HCT116 (cell line): Measurements from ENCODE around the gene ITGB1. TPM values are rescaled to one million over a fixed set of nuclear protein-coding genes. Genes with fewer than 3 reads are reported as not detected.
A peak's percentile ranks its signal among the peaks of the same experiment; 100 is the strongest.

Experiments used
- ATAC-seq: fragments of 200-7000 bp; cut with Tn5 transposase; 2 replicates; pipeline ENCODE4 v1.9.1; 2020; ENCODE audit warnings: mild to moderate bottlenecking, moderate library complexity
- BruUV-seq: library from RNA; stranded (reverse); fragments of 400-500 nt; replicated peaks from 2 replicates; lab custom pipeline; 2021; lab: Mats Ljungman, UMichigan
- CTCF ChIA-PET: fragments of 300-600 bp; sonication (Branson Sonifier 250); formaldehyde crosslinking; loops from one replicate; lab custom pipeline; 2021; ENCODE audit warnings: antibody characterized with exemption; lab: Charles Lee
- POLR2A ChIA-PET: fragments of 300-600, 350-600 bp; sonication (Branson Sonifier 250); formaldehyde crosslinking; loops from one replicate; lab custom pipeline; 2021; ENCODE audit warnings: antibody characterized with exemption; lab: Charles Lee
- RAD21 ChIA-PET, 2 experiments: fragments of 300-600 bp; sonication (Branson Sonifier 250); formaldehyde crosslinking; loops; one replicate each; lab custom pipeline; 2023; ENCODE audit warnings: low total read pairs in 2 of 2; ENCODE audit not compliant: uncharacterized antibody in 2 of 2, unreplicated experiment in 2 of 2, low non-redundant PET in 1 of 2; lab: Charles Lee
- DNase-seq: peaks from one replicate; pipeline ENCODE4 v3.0.0-alpha.2; 2010; ENCODE audit warnings: low read depth, low spot score
- H2AFZ ChIP-seq: fragments of 200-600 bp; shearing (Covaris generic), sonication (generic); 2 replicates; pipeline ENCODE4 v1.6.1; 2017; ENCODE audit warnings: low read depth, mixed run types, mixed read lengths, antibody characterized with exemption, low read length; ENCODE audit not compliant: poor library complexity, severe bottlenecking
- H3K27ac ChIP-seq: 2 replicates; pipeline ENCODE4 v1.5.1; 2012; ENCODE audit warnings: low read depth, low read length
- H3K27me3 ChIP-seq: fragments of 200-600 bp; sonication (generic); 2 replicates; pipeline ENCODE4 v1.6.1; 2016; ENCODE audit warnings: mixed run types, low read length, mixed read lengths; ENCODE audit not compliant: insufficient read depth
- H3K36me3 ChIP-seq, 2 experiments: fragments of 200-500 bp in 1 of 2; fragments of 200-600 bp in 1 of 2; sonication (Bioruptor generic) in 1 of 2; sonication (generic) in 1 of 2; 2 replicates each; pipeline versions ENCODE4 v1.5.1 to v1.6.1; 2014 to 2016; ENCODE audit warnings: low read length in 2 of 2, inconsistent platforms in 1 of 2, mixed read lengths in 1 of 2, mixed run types in 1 of 2; ENCODE audit not compliant: insufficient read depth in 2 of 2, control insufficient read depth in 1 of 2
- H3K4me1 ChIP-seq, 2 experiments: fragments of 200-600 bp in 1 of 2; sonication (generic) in 1 of 2; 2 replicates each; pipeline versions ENCODE4 v1.5.1 to v1.6.1; 2012 to 2017; ENCODE audit warnings: low read length in 2 of 2, inconsistent platforms in 1 of 2, mild to moderate bottlenecking in 1 of 2, mixed read lengths in 1 of 2, mixed run types in 1 of 2, moderate library complexity in 1 of 2; ENCODE audit not compliant: insufficient read depth in 2 of 2, control insufficient read depth in 1 of 2
- H3K4me2 ChIP-seq: fragments of 200-600 bp; sonication (generic); 2 replicates; pipeline ENCODE4 v1.6.1; 2017; ENCODE audit warnings: mixed run types, low read length, mixed read lengths
- H3K4me3 ChIP-seq, 2 experiments: fragments of 200-600 bp in 1 of 2; sonication (generic) in 1 of 2; replicated peaks in 1 of 2; 2 replicates each; pipeline ENCODE4 v1.5.1; 2011 to 2016; ENCODE audit warnings: low read length in 2 of 2, control low read depth in 1 of 2, low read depth in 1 of 2, mild to moderate bottlenecking in 1 of 2, mixed read lengths in 1 of 2, mixed run types in 1 of 2
- H3K79me2 ChIP-seq: fragments of 200-600 bp; sonication (generic); 2 replicates; pipeline ENCODE4 v1.6.1; 2017; ENCODE audit warnings: mild to moderate bottlenecking, mixed run types, low read length, moderate library complexity, mixed read lengths; ENCODE audit not compliant: insufficient read depth
- H3K9ac ChIP-seq: fragments of 200-600 bp; sonication (generic); 2 replicates; pipeline ENCODE4 v1.6.1; 2016; ENCODE audit warnings: low read length, mixed read lengths
- H3K9me2 ChIP-seq: fragments of 200-600 bp; sonication (generic), shearing (Covaris generic); 2 replicates; pipeline ENCODE4 v1.6.1; 2017; ENCODE audit warnings: mixed run types, mild to moderate bottlenecking, moderate library complexity; ENCODE audit not compliant: insufficient read depth
- H3K9me3 ChIP-seq, 2 experiments: fragments of 200-500 bp in 1 of 2; fragments of 200-600 bp in 1 of 2; sonication (Bioruptor generic) in 1 of 2; sonication (generic) in 1 of 2; 2 replicates each; pipeline ENCODE4 v1.6.1; 2014 to 2017; ENCODE audit warnings: low read length in 2 of 2, mixed read lengths in 2 of 2, inconsistent platforms in 1 of 2, low read depth in 1 of 2, mild to moderate bottlenecking in 1 of 2, mixed run types in 1 of 2, moderate library complexity in 1 of 2; ENCODE audit not compliant: control insufficient read depth in 1 of 2, insufficient read depth in 1 of 2
- H4K20me1 ChIP-seq: fragments of 200-600 bp; sonication (generic), shearing (Covaris generic); 2 replicates; pipeline ENCODE4 v1.6.1; 2017; ENCODE audit warnings: mixed run types, mild to moderate bottlenecking, moderate library complexity; ENCODE audit not compliant: insufficient read depth
- CBX3 ChIP-seq: IDR thresholded peaks from 2 replicates; pipeline ENCODE4 v1.6.1; 2012; ENCODE audit warnings: low read depth
- CEBPB ChIP-seq: IDR thresholded peaks from 2 replicates; pipeline ENCODE4 v1.6.1; 2012; ENCODE audit warnings: low read depth
- EGR1 ChIP-seq: IDR thresholded peaks from 2 replicates; pipeline ENCODE4 v1.6.1; 2012; ENCODE audit warnings: low read depth
- EZH2 ChIP-seq: fragments of 200-600 bp; sonication (generic); IDR thresholded peaks from 2 replicates; pipeline ENCODE4 v1.6.1; 2017; ENCODE audit warnings: antibody characterized with exemption, mixed run types
- FOSL1 ChIP-seq: IDR thresholded peaks from 2 replicates; pipeline ENCODE4 v1.6.1; 2012; ENCODE audit warnings: low read depth
- JUND ChIP-seq: IDR thresholded peaks from 2 replicates; pipeline ENCODE4 v1.6.1; 2012
- SP1 ChIP-seq: IDR thresholded peaks from 2 replicates; pipeline ENCODE4 v1.6.1; 2012; ENCODE audit warnings: low read depth
- ZFX ChIP-seq: fragments of 450-650 bp; IDR thresholded peaks from 2 replicates; pipeline ENCODE4 v1.6.1; 2017
- intact Hi-C: fragments of 100-400 bp; cut with micrococcal nuclease; formaldehyde crosslinking; loops from 2 replicates; pipeline ENCODE4 v1.10.0; 2022
- total RNA-seq: library from RNA; stranded (reverse); gene quantifications from one replicate; pipeline ENCODE4 v1.2.1, GENCODE V29; 2021; ENCODE audit not compliant: unreplicated experiment
- TF ChIP-seq, protein P1 (sequence below): IDR thresholded peaks from 2 replicates; pipeline ENCODE4 v1.6.1; 2012
- TF ChIP-seq, protein P2 (sequence below): IDR thresholded peaks from 2 replicates; pipeline ENCODE4 v1.6.1; 2011; ENCODE audit warnings: mild to moderate bottlenecking, low read length, moderate library complexity; ENCODE audit not compliant: insufficient replicate concordance; ENCODE audit errors: extremely low read depth

ITGB1 gene
- total RNA-seq, 1 experiment from 2014 or later, result 366 TPM

GRCh38 chr10:32985775-32986350 is 27.8 kb upstream of the ITGB1 start:
- no peak for ATAC-seq
- intact Hi-C loops, result no loop called here
- ChIA-PET RAD21 (no interaction called here), POLR2A (interaction anchor here (0.9 to 1.0 kb wide), 2 partner anchors 19 to 33 kb away, joined by 3 read pairs; no protein-coding TSS in a partner anchor), CTCF (interaction anchor here (1.1 to 1.3 kb wide), 2 partner anchors 23 to 130 kb away, joined by 3 read pairs; no protein-coding TSS in a partner anchor)
- Histone ChIP-seq H3K9me3 (no peaks in the 10 kb centered on the region), H3K79me2 (no peaks in the 10 kb centered on the region), H3K4me1 (peaks cover 55 to 63% of the 10 kb centered on the region in 2 experiments), H4K20me1 (no peaks in the 10 kb centered on the region), H3K9me2 (no peaks in the 10 kb centered on the region), H3K27ac (peak overlapping the region; percentile 36), H3K4me2 (peak overlapping the region; percentile 63), H3K4me3 (peak overlapping the region in 1 of 2 experiments; percentile 29; a peak in 2 of 4 replicates), H2AFZ (peak overlapping the region; percentile 13), H3K9ac (peak overlapping the region; percentile 38), H3K27me3 (no peaks in the 10 kb centered on the region), H3K36me3 (no peaks in the 10 kb centered on the region)
- BruUV-seq, result no TSS peak
- no peak for DNase-seq
- TF ChIP-seq EGR1 (no peak), CBX3 (peak; percentile 20; the same call in 1 of the 2 replicates), CEBPB (peak; percentile 43; the same call in 1 of the 2 replicates), JUND (peak; percentile 47), SP1 (peak; percentile 46), FOSL1 (peak; percentile 60; the same call in 1 of the 2 replicates)
- TF ChIP-seq, protein P1, sequence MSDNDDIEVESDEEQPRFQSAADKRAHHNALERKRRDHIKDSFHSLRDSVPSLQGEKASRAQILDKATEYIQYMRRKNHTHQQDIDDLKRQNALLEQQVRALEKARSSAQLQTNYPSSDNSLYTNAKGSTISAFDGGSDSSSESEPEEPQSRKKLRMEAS, result no peak

DNA sequence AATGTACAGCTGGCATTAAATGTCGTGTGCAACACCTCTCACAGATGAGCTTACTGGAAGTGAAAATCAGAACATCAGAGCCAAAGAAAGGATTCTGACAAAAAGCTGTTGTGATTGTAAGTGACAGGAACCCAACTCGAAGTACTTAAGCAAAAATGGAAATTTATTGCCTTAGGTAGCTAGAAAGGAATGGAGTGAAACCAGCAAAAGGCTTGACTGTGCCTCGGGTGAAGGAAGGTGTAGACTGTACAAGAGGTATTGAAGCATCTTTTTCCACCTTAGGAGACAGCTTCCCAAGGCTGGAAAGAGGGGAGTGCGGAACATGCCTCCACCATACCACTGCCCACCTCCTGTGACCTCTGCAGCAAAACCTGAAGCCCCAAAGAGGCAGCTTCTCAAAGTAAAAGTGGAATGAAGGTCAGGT is 27.3 kb upstream of the ITGB1 start:
- DNase-seq (no peak), ATAC-seq (no peak)
- Histone ChIP-seq H4K20me1 (no peaks in the 10 kb centered on the region), H3K9me2 (no peaks in the 10 kb centered on the region), H3K79me2 (no peaks in the 10 kb centered on the region), H3K4me3 (peak overlapping the region in 1 of 2 experiments; percentile 29; a peak in 2 of 4 replicates), H3K9me3 (no peaks in the 10 kb centered on the region), H2AFZ (peak overlapping the region; percentile 13), H3K27me3 (no peaks in the 10 kb centered on the region), H3K9ac (peak overlapping the region; percentile 38), H3K4me2 (peak overlapping the region; percentile 63), H3K4me1 (peaks cover 56 to 68% of the 10 kb centered on the region in 2 experiments), H3K27ac (peak overlapping the region; percentile 36), H3K36me3 (no peaks in the 10 kb centered on the region)
- RAD21 ChIA-PET, result no interaction called here
- no TSS peak for BruUV-seq
- CTCF ChIA-PET, result interaction anchor here (1.1 to 1.3 kb wide), 2 partner anchors 24 to 131 kb away, joined by 3 read pairs; no protein-coding TSS in a partner anchor
- POLR2A ChIA-PET, result interaction anchor here (0.7 to 1.0 kb wide), 3 partner anchors 9 to 32 kb away, joined by 3 read pairs; no protein-coding TSS in a partner anchor
- intact Hi-C loops, result no loop called here
- TF ChIP-seq, protein P2, sequence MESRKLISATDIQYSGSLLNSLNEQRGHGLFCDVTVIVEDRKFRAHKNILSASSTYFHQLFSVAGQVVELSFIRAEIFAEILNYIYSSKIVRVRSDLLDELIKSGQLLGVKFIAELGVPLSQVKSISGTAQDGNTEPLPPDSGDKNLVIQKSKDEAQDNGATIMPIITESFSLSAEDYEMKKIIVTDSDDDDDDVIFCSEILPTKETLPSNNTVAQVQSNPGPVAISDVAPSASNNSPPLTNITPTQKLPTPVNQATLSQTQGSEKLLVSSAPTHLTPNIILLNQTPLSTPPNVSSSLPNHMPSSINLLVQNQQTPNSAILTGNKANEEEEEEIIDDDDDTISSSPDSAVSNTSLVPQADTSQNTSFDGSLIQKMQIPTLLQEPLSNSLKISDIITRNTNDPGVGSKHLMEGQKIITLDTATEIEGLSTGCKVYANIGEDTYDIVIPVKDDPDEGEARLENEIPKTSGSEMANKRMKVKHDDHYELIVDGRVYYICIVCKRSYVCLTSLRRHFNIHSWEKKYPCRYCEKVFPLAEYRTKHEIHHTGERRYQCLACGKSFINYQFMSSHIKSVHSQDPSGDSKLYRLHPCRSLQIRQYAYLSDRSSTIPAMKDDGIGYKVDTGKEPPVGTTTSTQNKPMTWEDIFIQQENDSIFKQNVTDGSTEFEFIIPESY, result no peak
- TF ChIP-seq, protein P1, result no peak
- TF ChIP-seq EZH2 (no peak), ZFX (no peak), CBX3 (no peak)
